HG03135 (cell line): Measurements from ENCODE around the gene INPP4B.
"Not testable (repeated sequence)": the region's sequence is repeated elsewhere in the genome, so short reads cannot be mapped to it uniquely, and the experiment has no call there.

Experiments
- ATAC-seq: cut with Tn5 transposase; IDR thresholded peaks from one replicate; pipeline ENCODE4 v1.9.1; 2021; ENCODE audit warnings: mild to moderate bottlenecking, moderate library complexity; ENCODE audit not compliant: unreplicated experiment

INPP4B gene

DNA sequence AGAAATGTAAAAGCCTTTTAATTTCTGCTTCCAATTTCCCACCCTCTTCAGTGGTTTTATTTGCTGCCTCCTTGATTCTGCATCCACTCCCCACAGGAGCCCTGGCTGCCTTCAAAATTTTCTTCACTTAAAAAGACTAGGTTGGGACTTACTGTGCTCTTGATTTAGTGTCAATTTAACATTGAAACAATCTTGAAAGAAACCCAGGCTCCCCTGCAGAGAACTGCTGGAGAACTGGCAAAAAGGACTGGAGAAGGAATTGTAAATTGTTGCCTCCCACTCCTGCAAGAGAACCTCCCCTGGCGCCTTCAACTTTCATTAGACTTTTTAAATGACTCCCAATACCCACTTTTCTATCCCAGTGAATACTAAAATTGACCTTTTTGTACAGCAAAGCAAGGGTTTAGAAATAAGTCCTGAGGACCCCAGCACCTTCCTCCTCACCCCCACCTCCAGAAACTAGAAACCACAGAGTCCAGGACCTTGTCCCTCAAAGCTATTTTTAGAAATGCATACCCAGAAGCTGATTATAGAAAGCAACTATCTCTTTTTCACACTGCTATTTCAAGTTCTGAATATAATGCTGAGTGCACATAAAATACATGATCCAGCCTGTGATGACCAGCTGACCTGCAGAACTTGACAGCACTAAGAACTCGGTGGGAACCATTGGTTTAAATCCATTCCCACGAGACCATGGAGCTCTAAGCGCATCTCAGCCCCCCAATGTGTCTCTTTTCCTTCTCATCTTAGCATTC lies 155.5 kb downstream of the INPP4B start:
- no peak for ATAC-seq

DNA sequence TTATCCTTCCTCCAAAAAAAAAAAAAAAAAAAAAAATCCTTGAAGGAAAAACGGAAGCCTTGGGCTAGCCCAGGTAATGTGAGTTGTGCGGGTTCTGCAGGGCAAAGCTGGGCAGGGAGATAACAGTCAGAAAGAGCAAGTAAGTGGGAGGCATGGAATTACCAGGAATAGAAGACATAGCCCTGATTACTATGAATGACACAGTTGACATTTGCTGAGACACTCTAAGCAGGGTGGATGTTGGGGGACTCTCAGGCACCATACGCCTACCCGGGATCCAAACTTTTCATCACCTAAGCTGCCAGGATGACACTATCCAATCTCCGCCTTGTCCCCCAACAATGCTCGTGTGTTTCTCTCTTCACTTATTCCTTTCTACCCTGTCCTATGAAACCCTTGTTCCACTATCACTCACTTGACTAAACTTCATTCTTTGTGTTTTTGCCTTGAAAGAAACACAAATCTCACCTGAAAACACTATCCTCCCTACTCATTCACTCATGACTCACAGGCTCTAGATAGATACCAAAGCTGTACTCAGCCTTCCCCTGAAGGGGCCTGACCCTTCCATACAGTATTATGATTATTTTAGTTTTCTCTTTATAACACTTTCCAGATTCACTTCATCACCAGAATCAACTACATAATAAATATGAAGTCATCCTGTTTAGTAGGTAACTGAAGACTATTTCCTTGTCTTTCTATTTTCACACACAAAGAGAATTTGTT lies 158.4 kb downstream of the INPP4B start:
- ATAC-seq: no peak

DNA sequence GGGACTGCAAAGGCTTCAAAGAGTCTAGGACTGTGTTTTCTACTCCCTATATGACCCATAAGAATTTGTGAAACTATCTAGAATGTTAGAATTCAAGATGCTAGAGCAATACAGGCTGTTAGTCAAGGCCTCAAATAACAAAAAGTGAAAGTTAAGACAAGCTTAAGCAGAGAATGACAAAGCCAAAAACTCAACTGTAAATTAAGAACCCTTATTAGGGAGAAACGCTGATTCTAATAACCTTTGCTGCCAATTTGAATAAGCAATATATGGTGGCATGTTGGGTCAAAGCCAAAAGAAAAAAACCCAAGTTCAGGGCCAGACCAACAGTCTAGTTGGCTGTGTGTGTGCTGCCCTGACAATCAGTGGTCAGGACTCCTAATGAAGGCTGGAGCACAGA lies 160.0 kb downstream of the INPP4B start:
- no peak for ATAC-seq

DNA sequence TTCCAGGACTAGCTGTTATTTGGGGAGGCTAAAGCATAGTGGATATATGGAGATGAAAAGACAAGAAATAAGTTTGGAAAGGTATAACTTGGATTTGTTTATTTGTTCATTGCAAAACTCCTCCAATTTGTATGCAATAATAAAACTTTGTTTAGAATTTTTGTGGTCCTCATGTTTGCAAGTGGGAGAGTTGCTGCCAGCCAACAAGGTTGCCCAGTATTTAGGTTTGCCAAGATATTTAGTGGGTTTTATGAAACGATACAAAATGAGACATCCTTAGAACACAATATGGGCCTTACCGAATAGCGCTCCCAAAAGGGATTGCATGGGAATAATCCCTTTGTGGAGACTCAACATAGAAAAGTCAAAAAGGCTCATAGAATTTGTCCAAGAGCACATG lies 162.1 kb downstream of the INPP4B start:
- no peak for ATAC-seq

DNA sequence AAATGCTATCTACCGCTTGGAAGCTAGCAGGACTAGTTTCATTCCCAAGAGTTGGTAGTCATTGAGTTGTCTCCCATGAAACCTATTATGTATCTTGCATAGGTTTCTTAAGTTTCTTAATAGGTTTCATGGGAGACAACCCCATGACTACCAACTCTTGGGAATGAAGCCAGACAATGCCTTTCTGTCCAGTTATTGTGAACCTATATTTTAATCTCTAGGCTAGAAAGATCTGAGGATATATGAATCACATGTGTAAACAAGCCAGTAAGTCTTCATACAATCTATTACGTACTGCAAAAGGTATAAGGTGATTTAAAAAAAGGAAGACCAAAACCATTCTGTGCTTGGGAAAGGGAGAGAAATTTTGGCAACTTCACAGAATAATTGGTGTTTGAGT lies 162.6 kb downstream of the INPP4B start:
- ATAC-seq: no peak

DNA sequence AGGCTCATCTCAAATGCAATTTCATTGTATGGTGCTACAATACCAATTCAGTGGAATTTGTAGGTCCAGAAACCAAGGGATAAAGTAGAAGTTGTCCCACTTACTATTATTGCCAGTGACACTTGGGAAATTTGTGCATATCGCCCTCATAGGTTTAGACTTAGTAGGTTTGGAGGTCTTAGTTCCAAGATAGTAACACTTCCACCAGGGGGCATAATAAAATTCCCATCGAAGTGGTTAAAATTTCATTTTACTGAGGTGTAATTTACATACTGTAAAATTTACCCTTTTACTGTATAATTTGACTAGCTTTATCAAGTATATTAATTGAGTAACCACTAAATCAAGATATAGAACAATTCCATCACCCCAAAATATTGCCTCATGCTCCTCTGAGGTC lies 174.6 kb downstream of the INPP4B start:
- ATAC-seq: no peak

DNA sequence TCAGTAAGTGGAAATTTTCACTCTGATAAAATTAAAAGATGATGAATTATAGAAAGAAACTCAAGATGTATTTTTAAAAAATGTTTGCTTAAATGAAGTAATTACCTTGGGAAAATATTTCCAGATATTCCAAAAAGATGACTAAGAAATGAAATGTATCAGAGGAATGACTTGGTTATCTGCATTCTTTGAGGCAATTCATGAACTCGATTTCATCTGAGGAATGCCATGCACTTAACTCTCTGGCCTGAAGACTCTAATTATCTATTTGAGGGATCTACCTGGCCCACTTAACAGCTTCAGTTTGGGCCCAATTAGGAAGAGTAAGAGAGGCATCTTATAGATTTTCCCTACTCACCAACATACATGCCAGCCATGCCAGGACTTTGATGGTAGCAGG lies 182.3 kb downstream of the INPP4B start:
- no peak for ATAC-seq

DNA sequence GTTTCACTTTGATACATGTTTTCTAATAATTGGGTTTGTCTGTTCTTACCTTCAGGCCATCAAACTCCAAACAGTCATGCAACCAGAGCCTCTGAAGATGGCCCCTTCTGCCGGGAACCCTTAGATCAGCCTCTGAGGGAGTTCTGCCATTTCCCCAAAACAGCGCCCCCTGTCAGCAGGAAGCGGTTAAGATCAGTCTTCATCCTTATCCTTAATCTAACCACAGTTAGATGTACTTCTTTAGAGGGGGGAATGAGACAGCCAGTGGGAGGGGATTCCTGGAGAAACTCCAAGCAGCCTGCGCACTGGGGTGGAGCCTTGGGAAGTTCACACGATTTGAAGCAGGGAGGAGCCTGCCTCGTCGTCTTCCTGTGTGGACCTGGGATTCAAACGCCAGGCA lies 185.4 kb downstream of the INPP4B start:
- no peak for ATAC-seq

DNA sequence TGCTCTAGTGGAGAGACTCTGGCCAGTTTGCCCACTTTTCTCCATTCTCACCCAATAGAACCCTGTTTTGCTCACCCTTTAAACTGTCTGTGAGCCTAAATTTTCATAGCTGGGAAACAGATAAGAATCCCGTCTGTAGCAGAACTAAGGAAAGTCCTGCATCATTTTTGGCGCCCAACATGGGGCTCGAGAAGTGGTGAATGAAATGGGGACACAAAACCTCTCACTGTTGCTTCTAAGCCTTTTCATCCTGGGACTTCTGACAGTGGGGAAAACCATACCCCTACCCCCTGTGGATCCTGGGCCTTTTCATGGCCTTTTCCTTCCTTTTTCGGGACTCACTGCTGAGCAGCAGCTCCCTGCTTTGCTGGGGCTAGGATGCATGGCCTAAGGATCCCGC lies 189.9 kb downstream of the INPP4B start:
- no peak for ATAC-seq

DNA sequence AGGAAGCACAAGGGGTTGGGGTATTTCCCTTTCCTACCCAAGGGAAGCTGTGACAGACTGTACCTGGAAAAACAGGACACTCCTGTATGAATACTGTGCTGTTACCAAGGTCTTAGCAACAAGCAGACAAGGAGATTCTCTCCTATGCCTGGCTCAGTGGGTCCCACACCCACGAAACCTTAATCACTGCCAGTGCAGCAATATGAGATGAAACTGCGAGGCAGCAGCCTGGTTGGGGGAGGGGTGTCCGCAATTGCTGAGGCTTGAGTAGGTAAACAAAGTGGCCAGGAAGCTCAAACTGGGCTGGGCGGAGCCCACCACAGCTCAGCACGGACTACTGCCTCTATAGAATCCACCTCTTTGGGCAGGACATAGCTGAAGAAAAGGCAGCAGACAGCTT lies 197.7 kb downstream of the INPP4B start:
- ATAC-seq: no peak

DNA sequence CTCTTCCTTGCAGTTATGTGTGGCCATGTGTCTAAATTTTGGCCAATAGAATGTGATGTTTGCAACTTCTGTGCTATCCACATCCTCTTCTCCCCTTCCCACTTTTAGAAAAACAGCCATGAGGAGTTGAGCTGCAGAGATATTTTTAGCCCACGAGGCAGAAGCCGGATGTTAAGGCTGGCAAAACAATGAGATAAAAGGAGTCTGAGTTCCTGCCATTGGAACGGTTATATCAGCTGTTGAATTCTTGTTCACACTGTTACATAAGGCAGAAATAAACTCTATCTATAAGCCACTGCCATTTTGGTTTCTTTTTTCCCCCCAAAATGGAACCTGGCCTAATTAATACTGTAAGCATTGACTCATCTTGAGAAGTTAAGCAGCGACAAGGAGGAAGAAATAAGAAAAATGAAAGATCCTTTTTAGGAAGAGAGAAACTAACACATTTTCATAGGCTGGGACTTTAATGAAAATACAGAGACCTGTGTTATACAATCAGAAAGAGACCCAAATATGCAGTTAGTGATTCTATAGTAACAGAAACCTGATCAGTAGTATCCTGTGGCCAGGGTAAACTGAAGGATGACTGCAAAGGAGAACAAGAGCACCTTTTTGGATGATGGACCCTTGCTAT lies 200.5 kb downstream of the INPP4B start:
- no peak for ATAC-seq

DNA sequence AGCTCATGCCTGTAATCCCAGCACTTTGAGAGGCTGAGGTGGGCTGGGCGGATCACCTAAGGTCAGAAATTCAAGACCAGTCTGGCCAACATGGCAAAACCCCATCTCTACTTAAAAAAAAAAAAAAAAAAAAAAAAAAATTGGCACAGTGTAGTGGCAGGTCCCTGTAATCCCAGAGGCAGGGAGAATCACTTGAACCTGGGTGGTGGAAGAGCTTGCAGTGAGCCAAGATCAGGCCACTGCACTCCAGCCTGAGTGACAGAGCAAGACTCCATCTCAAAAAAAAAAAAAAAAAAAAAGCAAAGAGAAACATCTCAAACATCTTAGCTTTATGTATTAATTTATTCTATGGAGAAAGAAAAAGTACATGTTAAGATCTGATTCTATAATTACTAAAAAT lies 201.5 kb downstream of the INPP4B start:
- ATAC-seq: not testable (repeated sequence)

DNA sequence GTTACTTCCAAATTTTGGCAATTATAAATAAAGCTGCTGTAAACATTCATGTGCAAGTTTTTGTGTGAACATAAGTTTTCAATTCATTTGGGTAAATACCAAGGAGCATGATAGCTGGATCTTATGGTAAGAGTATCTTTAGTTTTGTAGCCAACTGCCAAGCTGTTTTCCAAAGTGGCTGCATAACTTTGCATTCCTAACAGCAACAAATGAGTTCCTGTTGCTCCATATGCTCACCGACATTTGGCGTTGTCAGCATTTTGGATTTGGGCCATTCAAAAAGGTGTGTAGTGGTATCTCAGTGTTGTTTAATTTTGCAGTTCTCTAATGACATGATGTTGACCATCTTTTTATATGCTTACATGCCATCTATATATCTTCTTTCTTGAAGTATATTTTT lies 208.5 kb downstream of the INPP4B start:
- ATAC-seq: no peak

DNA sequence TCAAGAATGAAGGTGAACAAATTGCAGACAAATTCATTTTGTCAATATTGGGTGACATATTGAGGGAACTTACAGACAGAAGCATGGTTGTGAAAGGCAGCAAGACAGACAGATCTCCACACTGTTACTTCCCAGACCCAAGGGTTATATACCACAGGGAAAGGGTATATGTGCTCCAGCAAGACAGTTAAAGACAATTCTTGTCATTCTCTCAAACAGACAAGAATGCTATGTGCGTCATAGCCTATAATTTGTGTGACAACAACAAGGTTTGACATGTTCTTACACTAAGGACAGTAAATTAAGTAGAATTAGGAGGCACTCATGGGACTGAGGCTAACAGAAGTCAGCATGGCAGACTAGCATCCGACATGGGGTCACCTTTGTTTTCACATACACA lies 214.3 kb downstream of the INPP4B start:
- no peak for ATAC-seq

DNA sequence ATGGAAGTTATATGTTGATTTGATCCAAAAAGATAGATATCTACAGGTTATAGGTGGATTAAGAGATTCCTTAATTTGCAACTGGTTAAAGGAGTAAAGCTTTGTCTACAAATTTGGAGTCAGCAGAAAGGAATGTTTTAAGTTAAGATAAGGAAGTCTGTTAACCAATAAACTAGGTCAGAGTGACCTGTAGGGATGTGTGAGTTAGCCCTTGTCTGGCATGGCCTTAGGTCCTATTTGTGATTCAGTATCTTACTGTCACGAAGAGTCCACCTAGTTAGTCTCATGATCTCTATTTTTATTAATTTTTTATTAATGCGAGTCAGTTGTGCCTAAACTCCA lies 230.8 kb downstream of the INPP4B start:
- no peak for ATAC-seq

DNA sequence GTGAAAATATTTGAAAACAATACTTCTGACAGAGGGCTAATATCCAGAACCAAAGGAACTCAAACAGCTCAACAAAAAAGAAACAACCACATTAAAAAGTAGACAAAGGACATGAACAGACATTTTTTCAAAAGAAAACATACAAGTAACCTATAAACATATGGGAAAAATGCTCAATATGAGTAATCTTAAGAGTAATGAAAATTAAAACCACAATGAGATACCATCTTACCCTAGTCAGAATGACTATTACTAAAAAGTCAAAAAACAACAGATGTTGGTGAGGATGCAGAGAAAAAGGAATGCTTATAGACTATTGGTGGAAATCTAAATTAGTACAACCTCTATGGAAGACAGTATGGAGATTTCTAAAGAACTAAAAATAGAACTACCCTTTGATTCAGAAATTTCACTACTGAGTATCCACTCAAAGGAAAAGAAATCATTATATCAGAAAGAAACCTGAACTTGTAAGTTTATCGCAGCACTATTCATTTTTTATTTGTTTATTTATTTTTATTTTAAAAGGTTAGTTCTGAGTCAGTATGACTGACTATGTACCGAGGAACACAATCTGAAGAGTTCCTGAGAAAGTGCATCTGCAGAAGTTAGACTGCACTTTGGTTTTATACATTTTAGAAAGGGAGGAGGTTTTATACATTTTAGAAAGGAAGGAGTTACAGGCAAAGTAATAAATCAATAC lies 231.3 kb downstream of the INPP4B start:
- ATAC-seq: no peak

DNA sequence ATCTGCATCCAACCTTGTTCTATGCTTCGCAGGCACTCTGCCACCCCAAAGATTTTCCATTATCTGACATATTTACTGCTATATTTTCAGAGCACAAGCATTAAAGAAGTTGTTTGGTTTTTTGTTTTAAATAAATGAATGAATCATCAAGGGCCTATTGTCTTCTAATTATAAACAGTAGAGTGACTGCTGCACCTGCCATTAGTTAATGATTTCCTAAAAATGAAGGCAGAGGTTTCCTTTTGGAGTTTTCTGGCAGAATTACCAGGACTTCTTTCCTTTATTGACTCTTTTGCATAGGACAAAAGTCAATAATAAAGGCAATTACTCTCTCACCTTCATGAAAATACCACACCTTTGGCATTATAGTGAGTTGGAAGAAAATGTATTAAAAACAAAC lies 238.1 kb downstream of the INPP4B start:
- ATAC-seq: no peak

DNA sequence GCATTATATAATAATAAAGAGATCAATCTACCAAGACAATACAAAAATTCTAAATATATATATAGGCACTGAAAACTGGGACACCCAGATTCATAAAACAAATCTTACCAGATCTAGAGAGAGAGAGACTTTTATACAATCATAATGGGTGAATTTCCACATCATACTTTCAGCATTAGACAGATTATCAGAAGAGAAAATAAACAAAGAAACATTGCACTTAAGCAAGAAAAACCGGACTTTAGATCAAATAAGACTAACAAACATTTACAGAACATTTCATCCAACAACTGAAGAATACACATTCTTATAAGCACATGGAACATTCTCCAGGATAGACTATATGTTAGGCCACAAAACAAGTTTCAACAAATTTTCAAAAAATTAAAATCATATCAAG lies 245.1 kb downstream of the INPP4B start:
- no peak for ATAC-seq

DNA sequence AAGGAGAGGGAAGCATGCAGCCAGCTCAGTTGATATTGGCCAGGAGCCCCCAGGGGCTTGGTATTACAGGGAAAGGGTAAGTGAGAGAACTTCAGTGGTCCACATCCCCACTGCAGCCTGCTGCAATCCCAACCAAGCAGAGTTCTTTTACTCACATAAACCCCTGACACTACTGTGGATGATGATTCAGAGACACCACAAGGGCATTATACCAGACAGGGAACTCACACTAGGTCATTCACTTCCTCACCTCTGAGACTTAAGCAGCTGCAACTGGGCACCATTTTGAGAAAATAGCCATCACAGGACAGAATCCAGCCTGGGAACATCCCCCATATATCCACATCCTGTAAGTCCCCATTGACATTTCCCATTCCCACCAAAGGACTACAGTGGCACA lies 248.0 kb downstream of the INPP4B start:
- ATAC-seq: no peak

DNA sequence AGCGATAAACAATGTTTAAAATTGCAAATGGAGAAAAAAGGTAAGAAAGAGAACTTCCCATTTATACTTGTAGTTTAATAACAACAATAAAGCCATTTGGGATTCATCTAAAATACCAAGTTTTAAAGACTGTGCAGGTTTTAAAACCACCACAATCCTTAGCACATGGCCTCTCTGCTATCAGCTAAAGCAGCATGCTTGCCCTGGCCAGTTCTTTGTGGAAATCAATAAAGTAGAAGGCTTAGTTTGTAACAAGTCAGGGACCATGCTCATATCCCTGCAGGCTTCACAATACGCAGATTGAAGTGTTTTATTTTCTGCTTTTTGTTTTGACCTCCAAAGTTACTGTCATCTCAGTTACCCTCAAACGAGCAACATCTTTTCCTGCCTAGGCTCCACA lies 249.5 kb downstream of the INPP4B start:
- no peak for ATAC-seq

DNA sequence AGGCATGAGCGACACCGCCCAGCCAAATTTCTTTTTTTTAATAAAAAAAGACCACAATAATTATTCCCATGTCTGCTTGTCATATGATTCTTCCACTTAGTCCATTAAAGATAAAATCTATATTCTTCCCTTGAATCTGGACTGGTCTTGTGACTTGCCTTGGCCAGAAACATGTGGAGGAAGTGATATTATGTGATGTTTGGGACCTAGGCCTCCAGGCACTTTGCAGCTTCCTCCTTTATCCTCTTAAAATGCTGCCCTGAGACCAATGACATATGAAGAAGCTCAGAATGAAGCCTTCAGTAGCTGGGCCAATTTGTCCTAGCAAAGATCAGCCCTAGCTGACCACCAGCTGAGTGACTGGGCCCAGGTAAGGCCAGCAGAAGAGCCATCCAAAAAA lies 250.0 kb downstream of the INPP4B start:
- no peak for ATAC-seq
